Stimulated activated CD4-positive, alpha-beta T cell treated with anti-CD3 and anti-CD28 coated beads, Interleukin-2, amount 100 ng/mL, for 48 hours (primary cell): ENCODE measurements around the gene SPSB2.

ENCODE experiments used
- DNase-seq, 2 donors: peaks; one replicate each; pipeline ENCODE4 v3.0.0-alpha.2; 2020

SPSB2 gene

DNA sequence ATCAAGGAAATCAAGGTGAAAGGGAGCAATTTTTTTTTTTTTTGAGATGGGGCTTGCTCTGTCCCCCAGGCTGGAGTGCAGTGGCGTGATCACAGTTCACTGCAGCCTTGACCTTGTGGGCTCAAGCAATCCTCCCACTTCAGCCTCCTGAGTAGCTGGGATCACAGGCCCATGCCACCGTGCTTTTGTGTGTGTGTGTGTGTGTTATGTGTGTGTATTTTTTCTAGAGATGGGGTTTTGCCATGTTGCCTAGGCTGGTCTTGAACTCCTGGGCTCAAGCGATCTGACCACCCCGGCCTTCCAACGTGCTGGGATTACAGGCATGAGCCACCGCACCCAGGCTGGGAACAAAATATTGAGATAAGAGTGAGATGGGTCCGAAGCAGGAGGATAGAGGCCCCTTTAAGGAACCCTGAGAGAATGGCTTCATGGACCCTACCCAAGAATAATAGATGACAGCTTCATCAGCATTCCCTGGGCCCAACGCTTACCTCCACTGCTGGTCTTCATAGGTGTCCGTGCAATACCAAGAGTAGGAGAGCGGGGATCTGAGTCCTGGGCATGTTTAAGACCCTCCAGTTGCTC is 23.0 kb downstream of the SPSB2 start:
- DNase-seq, result no peak

GRCh38 chr12:6849427-6849826 is 23.7 kb downstream of the SPSB2 start:
- no peak for DNase-seq

- DNase-seq, result no peak
Observed at GRCh38 chr12:6847676-6848075, 25.4 kb downstream of the SPSB2 start.

DNA sequence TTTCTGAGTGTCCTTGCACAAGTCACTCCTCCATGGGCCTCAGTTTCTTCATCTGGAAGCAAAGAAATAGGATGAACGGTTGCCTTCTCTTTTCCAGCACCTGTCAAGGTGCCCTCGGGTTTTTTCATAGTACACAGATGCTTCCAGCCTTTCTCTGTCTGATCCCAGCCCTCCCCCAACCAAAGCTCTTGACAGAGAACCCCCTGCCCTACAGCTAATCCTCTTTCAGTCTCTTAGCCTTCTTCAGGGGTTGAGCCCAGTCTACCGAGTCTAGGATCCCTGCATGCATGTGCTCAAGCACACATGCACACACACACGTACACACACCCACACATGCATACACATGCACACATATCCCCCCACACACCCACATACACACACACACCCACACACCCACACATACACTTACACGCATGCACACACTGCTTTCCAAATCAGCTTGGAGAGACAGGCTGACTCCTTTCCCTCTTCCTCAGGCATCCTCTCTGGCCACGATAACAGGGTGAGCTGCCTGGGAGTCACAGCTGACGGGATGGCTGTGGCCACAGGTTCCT is 26.7 kb downstream of the SPSB2 start:
- DNase-seq, result no peak

DNA sequence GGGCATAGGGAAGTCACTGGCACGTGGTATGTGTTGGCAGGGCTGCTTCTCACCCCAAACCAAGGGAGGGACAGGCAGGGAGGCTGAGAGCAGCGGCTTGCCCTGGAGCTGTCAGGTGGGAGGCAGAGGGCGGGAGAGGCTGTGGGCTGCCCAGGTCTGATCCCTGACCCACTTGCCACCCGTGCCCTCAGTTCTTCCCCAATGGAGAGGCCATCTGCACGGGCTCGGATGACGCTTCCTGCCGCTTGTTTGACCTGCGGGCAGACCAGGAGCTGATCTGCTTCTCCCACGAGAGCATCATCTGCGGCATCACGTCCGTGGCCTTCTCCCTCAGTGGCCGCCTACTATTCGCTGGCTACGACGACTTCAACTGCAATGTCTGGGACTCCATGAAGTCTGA is 27.7 kb downstream of the SPSB2 start:
- no peak for DNase-seq

GRCh38 chr12:6843118-6843902 is 29.8 kb downstream of the SPSB2 start:
- DNase-seq, result no peak

GRCh38 chr12:6842075-6842474 is 31.0 kb downstream of the SPSB2 start:
- DNase-seq, result no peak

GRCh38 chr12:6840761-6841515 is 32.2 kb downstream of the SPSB2 start, which contains the start of gene GNB3:
Gene GNB3 (plus strand): TSS chr12:6840925. CDS start chr12:6841288, 363 bp downstream.
- no peak for DNase-seq

GRCh38 chr12:6840330-6840729 is 32.8 kb downstream of the SPSB2 start:
- no peak for DNase-seq

DNA sequence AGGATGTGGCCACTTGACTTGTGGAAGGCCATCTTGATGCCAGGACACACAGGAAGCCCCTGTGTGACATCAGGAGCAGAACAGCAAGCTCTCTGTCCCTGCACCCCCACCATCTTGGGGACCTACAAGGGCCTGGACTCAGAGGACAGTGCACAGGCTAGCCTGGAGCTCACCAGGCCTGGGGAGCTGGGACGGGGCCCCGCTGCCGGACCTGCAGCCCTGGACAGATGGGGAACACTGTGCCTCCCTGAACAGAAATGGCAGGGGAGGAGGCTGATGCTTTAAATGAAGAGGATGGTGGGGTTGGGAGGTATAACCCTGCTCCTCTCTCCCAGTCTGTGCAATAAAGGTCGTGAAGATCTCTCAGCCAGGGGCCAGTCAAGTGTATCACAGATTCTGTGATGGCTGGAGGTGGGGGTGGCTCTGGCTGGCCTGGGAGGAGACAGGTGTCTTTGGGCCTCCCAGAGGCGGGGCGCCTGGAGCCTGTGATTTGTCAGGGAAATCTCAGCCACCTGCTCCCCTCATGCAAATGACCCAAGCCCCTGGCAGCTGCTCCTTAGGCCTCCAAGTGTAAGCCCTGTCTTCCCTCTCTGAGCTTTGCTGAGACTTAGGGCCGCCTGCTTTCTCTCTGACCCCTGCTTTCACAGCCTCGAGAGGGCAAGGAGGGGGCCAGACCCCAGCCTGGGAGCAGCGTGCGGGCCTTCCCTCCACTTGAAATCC is 33.5 kb downstream of the SPSB2 start:
- DNase-seq, result no peak

DNA sequence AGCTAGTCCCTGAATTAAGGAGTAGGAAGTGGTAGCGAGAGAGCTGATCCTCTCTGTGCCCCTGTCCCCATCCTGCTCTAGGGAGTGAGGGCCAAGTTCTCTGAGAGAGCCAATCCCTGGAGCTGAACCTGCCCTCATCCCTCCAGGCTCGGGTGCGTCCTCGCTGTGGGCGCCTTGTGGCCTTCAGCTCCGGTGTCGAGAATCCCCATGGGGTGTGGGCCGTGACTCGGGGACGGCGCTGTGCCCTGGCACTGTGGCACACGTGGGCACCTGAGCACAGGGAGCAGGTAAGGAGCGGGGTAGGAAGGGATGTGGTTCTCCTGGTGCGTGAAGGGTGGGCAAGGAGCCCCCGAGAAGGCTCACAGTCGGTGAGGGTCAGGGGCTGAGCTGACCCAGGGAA is 34.2 kb downstream of the SPSB2 start:
- no peak for DNase-seq

- DNase-seq, result no peak
Observed at GRCh38 chr12:6837370-6838060, 35.6 kb downstream of the SPSB2 start.

DNA sequence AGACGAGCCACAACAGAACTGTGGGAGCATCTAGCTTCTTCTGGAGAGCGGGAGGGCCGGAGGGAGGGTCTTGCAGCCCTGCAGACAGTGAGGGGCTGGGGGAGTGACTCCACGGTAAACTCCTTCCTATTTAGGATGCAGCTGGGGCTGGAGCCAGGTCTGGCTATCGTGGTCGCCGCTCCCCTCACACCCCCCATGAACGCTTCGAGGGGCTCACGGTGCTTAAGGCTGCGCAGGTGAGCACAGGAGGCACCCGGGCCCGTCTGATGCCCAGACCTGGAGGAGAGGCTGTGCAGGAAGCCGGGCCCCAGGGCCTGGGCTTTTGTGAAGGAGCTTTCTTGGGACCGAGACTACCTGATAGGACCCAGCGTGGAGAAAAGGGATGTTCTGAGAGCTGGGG is 36.3 kb downstream of the SPSB2 start:
- DNase-seq, result no peak

- no peak for DNase-seq
Observed at GRCh38 chr12:6834873-6835272, 38.2 kb downstream of the SPSB2 start.

DNA sequence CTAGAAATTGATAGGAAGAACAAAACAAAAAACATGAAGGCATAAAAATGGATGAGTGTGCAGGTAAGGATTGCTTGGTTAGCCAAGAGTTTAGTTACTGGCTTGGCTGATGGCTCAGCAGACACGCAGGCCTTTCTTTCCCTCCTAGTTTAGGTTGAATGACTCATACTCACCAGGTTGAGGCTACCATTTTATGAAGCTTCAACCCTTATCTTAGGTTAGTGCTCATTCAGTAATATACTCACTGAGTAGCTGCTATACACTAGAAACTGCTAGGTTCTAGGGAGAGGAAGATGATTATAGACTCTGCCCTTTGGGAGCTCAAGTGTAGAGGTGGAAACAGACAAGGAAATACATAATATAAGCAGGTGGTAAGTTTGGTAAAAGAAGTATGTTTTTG is 38.8 kb downstream of the SPSB2 start:
- DNase-seq, result no peak

GRCh38 chr12:6833189-6833890 is 39.8 kb downstream of the SPSB2 start:
- DNase-seq, result no peak

DNA sequence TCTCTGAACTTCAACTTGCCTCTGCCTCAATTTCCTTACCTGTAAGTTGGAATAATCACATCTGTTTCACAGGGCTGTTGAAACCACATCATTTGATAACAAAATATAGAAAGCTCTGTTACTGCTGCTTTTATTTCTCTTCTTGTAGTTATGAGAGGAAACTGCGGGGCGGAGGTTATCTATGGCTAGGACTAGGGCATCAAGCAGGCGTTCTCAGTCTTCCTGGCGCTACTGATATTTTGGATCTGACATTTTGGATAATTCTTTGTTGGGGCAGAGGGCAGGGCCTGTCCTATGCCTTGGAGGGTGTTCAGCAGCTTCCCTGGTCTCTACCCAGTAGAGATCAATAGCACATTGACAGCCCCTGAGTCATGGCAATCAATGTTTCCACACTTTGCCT is 41.0 kb downstream of the SPSB2 start:
- DNase-seq, result no peak

GRCh38 chr12:6831450-6831995 is 41.6 kb downstream of the SPSB2 start:
- DNase-seq, result no peak

DNA sequence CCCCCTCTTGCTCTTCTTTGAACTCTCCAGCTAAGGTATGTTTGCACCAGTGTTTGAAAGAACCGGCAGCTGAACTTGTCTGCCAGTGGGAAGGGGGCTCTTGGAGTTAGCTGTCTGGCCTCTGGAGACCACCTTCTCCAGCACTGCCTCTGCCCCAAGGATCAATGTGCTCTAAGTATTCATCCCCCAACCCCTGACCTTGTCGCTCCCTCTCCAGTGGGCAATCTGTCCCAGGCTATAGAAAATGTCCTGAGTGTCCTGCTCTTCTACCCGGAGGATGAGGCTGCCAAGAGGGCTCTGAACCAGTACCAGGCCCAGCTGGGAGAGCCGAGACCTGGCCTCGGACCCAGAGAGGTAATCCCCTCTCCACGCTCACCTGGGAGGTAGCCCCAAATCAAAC is 42.1 kb downstream of the SPSB2 start:
- no peak for DNase-seq

- DNase-seq, result no peak
Observed at GRCh38 chr12:6830286-6830890, 42.7 kb downstream of the SPSB2 start.
